Stimulated activated CD8-positive, alpha-beta memory T cell treated with anti-CD3 and anti-CD28 coated beads, Interleukin-7, amount 100 ng/mL, for 24 hours (primary cell): ENCODE measurements around the gene VIPAS39.
"Not testable (repeated sequence)": the region's sequence is repeated elsewhere in the genome, so short reads cannot be mapped to it uniquely, and the experiment has no call there.

Experiments used
- DNase-seq: peaks from one replicate; pipeline ENCODE4 v3.0.0-alpha.2; 2020; ENCODE audit warnings: low read depth

The VIPAS39 gene

GRCh38 chr14:77470224-77470870, 12.9 kb upstream of the VIPAS39 start:
- no peak for DNase-seq

GRCh38 chr14:77469539-77469938, 12.1 kb upstream of the VIPAS39 start:
- no peak for DNase-seq

- DNase-seq: no peak
Measured at GRCh38 chr14:77469067-77469505, 11.7 kb upstream of the VIPAS39 start.

- no peak for DNase-seq
Measured at GRCh38 chr14:77467801-77468200, 10.4 kb upstream of the VIPAS39 start.

DNA sequence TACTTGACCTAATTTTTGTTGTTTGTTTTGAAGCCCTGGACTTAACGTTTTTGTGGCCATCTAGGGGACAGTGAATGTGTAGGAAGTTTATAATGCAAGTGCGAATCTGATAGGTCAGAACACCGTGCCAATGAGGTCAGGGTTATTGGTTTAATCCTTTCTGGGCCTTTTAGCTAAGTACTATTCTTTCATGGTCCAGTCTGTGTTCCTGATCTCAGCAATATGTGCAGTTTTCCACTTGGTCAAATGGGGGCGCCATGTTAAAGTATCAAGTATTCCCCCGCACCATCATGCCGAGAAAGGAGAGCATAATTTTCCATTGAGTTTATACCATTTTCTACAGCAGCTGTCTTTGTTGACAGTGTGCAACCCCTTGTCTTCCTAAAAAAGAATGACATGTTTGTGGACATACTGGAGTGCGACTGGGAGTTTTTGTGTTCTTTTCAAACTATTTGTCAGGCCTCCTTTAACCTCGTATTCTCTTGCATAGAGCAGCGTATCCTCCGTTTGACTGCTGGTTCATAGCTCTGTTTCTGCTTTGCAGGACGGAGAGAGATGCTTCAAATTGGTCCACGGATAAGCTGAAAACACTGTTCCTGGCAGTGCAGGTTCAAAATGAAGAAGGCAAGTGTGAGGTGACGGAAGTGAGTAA, 1.8 kb upstream of the VIPAS39 start:
- DNase-seq: peak; percentile 43

- peak; percentile 10 for DNase-seq
Measured at GRCh38 chr14:77458249-77458950, 999 bp upstream of the VIPAS39 start.

DNA sequence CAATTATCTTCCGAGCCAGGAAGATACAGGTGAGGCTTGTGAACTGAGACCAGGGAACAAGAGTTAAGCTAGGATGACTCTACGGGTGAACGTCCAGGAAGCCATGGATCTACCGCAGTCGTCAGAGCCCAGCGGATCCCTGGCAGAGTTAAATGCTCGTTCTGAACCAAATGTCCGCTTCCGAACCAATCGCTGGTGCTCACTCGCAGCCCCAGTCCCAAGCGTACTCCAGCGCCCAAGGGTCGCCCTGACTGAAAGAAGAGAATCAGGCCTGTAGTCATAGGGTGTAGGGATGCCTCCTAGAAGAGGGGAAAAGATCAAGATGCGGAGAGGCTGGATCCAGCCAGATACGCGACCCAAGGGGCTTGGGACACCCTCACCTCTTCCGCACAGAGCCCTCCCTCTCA, 283 bp downstream of the VIPAS39 start:
- DNase-seq: no peak

DNA sequence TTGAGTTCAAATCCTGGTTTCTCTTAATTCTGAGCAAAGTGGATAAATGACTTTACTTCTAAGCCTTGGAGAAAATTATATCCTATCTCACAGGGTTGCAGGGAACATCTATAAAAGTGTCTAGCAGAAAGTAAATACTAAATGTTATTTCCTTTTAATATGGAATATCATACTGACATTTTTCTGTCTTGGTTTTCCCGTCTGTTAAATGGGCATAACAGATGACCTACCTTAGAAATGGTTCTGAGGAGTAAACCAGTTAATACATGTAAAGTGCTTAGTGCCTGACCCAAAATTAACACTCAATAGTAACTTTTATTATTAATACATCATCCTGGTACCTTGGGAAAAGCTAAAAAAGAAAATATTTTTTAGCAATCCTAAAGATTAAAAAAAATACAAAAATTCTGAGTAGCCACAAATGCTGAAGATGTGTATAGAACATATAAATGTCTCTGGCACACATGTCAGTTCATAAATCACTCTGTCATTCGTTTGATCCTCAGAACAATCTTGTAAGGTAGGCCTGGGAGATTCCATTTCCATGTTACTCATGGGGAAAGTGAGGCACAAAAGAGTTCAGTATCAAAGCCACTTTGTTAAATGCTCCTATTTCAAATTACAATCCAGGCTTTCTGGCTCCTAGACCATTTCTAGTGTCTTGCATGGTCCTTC, 1.3 kb downstream of the VIPAS39 start:
- no peak for DNase-seq

DNA sequence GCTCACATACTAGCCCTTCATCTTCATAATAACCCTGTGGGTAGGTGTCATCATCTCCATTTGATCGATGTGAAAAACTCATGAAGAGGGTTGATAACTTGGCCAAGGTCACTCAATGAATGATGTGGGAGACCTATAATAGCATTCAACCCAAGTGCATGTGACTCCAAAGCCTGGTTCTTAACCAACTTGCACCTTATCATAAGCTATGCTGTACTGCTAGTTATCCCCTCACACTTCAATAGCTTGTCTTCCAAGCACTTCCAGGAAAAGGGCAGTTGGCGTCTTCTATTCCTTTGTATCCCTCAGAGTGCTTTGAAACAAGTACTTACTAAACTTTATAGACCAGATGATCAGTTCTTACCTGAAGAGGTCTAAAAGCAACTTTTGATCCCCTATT, 15.2 kb downstream of the VIPAS39 start:
- no peak for DNase-seq

DNA sequence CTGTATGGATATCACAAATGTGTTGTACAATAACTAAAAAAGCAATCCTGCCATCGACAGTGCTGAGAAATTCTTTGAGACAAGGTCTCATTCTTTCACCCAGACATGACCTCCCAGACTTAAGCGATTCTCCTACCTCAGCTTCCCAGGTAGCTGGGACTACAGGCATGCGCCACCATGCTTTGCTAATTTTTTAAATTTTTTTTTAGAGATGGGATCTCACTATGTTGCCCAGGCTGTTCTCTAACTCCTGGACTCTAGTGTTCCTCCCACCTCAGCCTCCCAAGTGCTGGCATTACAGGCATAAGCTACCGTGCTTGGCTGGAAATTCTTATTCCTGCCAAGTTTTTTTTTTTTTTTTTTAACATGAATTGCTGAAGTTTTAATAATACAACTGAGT, 17.5 kb downstream of the VIPAS39 start:
- DNase-seq: no peak

DNA sequence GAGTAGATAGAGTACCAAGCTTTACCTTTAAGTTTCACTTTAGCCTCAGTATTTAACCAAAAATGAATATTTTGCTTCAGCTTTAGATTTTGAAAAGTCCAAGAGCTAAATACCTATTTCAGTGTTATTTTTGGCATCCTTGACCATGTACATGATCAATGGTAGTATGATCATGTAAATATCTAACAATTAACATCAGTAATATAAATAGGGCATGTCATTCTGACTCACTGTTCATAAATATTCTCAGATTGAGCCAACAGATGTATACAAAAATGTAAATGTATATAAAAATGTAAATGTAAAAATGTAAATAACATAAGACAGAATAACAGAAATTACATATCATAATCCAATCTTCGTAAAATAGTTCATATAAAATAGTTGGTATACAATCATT, 18.8 kb downstream of the VIPAS39 start:
- no peak for DNase-seq

DNA sequence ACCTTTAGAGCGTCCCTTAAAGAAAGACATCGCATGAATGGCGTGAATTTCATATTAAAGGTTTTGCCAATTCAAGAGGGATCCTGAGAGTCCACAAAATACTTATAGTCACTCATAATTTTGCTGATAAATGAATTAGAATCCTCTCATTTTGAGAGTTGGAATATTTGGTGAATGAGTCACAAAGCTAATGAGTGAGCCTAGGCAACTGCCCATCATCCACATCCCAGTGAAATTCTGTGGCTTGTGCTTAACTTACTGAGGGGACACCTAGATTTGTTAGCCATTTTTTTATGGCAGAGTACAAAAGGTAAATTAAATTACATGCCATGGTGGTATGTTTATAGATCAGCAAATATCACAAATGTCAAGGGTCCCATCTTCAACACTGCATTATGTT, 21.4 kb downstream of the VIPAS39 start:
- no peak for DNase-seq

DNA sequence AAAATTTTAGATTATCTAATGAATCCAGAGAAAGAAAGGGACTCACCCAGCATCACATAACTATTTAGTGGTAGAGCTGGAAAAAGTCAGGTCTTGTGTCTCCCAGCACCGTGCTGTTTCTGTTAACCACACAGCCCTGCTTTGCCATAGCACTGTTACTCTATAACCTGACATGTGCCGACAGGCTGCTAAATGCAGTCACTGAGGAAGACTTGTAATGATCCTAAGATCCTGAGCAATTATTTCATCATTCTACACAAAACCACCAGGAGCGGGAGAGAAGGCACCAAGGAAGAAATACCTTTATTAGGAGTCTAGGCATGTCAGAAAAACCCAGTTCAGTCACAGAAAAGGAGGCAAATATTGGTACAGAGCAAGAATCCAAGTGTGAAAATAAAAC, 31.0 kb downstream of the VIPAS39 start:
- DNase-seq: no peak

- no peak for DNase-seq
Measured at GRCh38 chr14:77424862-77425261, 32.5 kb downstream of the VIPAS39 start.

DNA sequence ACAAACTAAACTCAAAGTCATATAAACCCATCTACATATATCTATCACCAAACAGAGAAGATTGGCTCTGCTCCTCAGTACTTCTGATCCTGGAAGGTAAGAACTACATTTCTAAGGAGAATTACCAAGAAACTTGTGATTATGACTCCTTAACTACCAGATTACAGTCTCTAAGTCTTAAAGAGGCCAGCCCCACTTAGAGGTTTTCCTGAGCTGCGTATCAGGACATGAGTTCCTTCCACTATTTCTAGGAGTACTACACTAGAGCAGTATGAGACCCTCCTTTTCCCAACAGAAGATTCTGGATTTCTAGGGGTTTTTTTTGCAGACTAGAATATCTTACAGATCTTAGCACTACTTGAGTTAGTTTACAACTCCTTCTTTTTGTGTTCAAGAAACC, 34.0 kb downstream of the VIPAS39 start, which contains the start of gene NOXRED1:
Gene NOXRED1, minus strand, starts transcription at position 101 of the 400 bp plus-strand sequence. CDS start 634 bp downstream, outside the sequence.
- no peak for DNase-seq

DNA sequence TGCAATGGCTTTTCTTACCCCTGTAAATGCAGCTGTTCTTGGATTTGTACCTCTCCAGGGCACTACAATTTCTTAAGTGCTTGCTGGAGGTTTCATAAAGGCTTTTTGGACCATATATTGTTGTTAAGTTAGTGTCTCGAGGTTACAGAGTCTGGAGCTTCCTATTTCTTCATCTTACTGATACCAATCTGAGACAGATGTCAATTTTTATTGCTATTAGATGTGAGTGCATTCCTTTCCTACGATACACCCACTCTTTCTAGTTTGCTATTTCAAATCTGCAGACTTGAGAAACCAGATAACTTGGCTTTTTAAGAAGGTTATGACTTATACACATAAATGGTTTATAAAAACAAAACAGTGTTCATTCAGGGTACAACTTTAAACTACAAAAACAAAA, 36.2 kb downstream of the VIPAS39 start:
- no peak for DNase-seq

DNA sequence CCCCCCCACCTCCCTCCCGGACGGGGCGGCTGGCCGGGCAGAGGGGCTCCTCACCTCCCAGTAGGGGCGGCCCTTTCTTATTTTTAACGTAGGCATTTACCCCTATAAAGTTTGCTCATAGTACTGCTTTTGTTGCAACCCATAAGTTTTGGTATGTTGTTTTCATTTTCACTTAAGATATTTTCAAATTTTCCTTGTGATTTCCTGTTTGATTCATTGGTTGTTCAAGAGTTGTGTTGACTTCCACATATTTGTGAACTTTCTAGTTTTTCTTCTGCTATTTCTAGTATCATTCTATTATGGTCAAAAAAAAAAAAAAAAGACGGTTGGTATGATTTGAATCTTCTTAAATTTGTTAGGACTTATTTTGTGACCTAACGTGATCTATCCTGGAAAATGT, 40.6 kb downstream of the VIPAS39 start:
- DNase-seq: no peak

DNA sequence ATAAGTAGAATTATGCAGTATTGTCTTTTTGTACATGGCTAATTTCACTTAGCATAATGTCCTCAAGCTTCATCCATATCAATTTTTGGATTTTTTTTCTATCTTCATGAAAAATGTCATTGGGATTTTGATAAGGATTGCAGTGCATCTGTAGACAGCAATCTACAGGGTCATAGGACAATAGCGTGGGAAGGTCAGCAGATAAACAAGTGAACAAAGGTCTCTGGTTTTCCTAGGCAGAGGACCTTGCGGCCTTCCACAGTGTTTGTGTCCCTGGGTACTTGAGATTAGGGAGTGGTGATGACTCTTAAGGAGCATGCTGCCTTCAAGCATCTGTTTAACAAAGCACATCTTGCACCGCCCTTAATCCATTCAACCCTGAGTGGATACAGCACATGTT, 41.3 kb downstream of the VIPAS39 start:
- DNase-seq: not testable (repeated sequence)

DNA sequence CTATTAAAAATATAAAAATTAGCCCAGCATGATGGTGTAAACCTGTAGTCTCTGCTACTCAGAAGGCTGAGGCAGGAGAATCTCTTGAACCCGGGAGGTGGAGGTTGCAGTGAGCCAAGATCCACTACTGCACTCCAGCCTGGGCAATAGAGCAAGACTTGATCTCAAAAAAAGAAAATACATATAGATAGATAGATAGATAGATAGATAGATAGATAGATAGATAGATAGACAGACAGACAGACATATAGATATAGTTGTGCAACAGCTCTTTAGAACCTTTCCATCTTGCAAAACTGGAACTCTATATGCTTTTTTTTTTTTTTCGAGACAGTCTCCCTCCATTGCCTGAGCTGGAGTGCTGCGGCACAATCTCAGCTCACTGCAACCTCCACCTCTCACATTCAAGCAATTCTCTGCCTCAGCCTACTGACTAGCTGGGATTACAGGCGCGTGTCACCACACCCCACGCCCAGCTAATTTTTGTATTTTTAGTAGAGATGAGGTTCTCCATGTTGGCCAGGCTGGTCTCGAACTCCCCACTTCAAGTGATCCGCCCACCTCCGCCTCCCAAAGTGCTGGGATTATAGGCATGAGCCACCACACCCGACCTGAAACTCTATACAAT, 41.9 kb downstream of the VIPAS39 start:
- DNase-seq: not testable (repeated sequence)

DNA sequence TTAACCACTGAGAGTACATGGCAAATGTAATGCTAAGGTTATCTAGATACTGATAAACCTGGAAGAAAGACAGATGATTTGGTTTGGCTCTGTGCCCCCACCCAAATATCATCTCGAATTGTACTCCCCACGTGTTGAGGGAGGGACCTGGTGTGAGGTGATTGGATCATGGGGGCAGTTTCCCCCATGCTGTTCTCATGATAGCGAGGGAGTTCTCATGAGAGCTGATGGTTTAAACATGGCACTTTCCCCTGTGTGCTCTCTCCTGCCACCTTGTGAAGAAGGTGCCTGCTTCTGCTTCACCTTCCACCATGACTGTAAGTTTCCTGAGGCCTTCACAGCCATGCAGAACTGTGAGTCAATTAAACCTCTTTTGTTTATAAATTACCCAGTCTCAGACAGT, 48.3 kb downstream of the VIPAS39 start:
- no peak for DNase-seq

GRCh38 chr14:77407158-77407557, 50.2 kb downstream of the VIPAS39 start:
- no peak for DNase-seq

DNA sequence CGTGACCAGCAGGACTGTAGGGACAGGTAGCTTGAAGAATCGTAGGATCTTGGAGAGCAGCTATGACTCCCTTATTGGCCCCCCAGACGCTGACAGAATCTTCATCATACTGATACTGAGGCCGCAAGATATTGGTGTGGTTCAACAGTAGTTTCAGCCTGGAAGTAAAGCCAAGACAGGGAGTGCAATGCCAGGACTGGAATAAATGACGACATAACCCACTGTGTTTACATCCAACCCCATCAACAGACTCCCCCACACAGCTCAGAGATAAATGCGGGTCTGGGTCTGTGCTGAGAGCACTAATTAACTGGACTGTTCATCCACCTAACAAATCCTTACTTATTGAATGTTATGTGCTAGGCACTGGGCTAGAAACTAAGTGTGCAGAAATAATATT, 50.7 kb downstream of the VIPAS39 start:
- no peak for DNase-seq
